Erythroblast (primary cell): ENCODE data around the gene HEG1.

Experiments used
- GATA1 ChIP-seq: IDR thresholded peaks from 2 replicates; pipeline ENCODE4 v1.6.1; 2011; ENCODE audit warnings: low read depth, mild to moderate bottlenecking, control low read depth, low read length, moderate library complexity
- POLR2A ChIP-seq: IDR thresholded peaks from 2 replicates; pipeline ENCODE4 v1.6.1; 2011; ENCODE audit warnings: mild to moderate bottlenecking, low read length

DNA sequence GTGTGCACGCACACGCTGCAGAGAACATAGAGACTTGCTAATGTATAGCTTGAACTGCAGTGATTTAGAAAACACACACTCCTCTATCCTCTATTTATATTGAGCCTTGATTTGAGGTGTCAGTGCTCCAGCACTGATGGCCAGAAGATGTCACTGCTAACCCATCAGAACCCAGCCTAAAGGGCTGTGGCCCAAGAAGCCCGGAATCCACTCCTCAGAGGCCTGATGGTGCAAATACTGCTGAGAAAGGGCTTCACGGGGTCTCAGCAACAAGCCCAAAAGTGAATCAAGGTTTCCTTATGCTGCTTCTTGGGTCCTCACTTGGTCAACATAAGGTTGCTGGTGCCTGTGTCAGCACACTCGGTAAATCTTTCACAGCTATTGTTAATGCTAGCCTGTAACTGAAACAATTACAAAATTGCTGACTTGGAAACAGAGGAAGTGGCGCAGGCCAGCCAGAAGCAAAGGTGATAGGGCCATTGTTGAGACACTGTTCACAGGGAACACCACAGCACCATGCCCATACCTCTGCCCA, 60.3 kb downstream of the HEG1 start:
- TF ChIP-seq POLR2A (no peak), GATA1 (no peak)
